ENCODE measurements around the gene ZNF837. TPM values are rescaled to one million over a fixed set of nuclear protein-coding genes. Genes with fewer than 3 reads are reported as not detected.

ZNF837 gene
- total RNA-seq, 1 experiment from 2014 or later, result 0.47 TPM

DNA sequence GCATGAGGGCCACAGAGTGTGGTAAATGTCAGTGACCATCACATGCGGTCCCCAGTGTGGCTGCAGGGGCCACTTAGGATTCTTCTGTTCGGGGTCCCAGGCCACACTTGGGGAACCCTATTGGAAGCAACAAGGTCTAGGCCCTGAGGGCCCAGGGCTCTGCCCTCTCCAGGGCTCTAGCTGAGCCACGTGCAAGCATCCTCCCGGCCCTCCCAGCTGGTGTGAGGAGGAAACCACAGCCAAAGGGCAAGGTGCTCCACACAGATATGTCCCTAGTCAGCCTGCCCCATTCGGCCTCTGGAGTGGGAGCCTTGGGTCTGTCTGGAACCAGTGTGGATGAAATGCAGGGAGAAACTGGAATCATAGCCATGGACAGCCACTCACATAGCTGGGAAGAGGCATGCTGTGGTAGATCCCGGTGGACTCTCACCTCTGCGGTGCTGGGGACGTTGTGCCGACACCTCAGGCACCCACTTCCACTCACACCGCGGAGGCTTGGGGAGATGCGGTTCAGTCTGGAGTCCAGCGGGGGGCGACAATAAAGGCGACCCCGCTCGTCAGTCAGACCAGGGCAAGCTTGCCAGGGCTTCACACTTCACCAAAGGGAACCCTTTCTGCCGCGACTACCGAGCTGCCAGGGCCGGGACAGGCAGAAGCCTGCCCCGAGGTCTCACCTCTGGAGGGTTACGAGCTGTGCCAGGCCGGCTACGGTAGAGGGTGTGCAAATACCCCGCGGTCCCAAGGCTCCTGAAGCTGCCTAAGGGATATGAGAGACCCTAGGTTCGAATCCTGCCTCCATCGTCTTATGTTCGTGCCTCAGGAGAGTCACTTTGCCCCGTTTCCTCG lies 14.0 kb downstream of the ZNF837 start:
- intact Hi-C loops (cut with micrococcal nuclease; ENCODE audit: unreplicated experiment), result no loop called here
- CTCF ChIA-PET, result no interaction called here
- no TSS peak for BruUV-seq (replicated peaks)
- DNase-seq, result no peak
- Mint-ChIP-seq H3K27me3 (ENCODE audit: unreplicated experiment) (no peaks in the 10 kb centered on the region), H3K9me3 (ENCODE audit: low read depth, unreplicated experiment) (no peaks in the 10 kb centered on the region), H3K36me3 (ENCODE audit: insufficient read depth, unreplicated experiment) (peaks cover 18% of the 10 kb centered on the region), H3K4me1 (ENCODE audit: low read depth, unreplicated experiment) (no peaks in the 10 kb centered on the region), H3K27ac (ENCODE audit: unreplicated experiment) (no peak overlapping the region), H3K4me3 (ENCODE audit: low read depth, unreplicated experiment) (no peak overlapping the region)
- TF ChIP-seq, protein P1, sequence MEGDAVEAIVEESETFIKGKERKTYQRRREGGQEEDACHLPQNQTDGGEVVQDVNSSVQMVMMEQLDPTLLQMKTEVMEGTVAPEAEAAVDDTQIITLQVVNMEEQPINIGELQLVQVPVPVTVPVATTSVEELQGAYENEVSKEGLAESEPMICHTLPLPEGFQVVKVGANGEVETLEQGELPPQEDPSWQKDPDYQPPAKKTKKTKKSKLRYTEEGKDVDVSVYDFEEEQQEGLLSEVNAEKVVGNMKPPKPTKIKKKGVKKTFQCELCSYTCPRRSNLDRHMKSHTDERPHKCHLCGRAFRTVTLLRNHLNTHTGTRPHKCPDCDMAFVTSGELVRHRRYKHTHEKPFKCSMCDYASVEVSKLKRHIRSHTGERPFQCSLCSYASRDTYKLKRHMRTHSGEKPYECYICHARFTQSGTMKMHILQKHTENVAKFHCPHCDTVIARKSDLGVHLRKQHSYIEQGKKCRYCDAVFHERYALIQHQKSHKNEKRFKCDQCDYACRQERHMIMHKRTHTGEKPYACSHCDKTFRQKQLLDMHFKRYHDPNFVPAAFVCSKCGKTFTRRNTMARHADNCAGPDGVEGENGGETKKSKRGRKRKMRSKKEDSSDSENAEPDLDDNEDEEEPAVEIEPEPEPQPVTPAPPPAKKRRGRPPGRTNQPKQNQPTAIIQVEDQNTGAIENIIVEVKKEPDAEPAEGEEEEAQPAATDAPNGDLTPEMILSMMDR (IDR thresholded peaks at IDR 0.05; ENCODE audit: unreplicated experiment), result no peak

DNA sequence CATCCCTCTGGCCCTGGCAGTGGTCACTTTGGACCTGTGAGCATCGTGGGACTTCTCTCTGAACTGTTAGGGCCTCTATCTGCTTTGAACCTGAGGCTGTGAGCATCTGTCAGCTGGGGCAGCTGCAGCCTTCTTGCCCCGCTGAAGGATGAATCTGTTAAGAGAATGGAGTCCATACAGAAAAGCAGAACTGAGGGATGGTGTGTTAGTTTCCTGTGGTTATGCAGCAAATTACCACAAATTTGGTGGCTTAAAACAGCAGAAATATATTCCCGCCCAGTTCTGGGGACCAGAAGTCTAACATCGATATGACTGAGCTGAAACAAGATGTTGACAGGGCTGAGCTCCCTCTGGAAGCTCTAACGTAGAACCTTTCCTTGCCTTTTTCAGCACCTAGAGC lies 16.7 kb downstream of the ZNF837 start:
- BruUV-seq (replicated peaks), result no TSS peak
- TF ChIP-seq, protein P1 (IDR thresholded peaks at IDR 0.05; ENCODE audit: unreplicated experiment), result no peak
- CTCF ChIA-PET, result interaction anchor here (1.6 kb wide), 1 partner anchor 16 kb away, joined by 3 read pairs; no protein-coding TSS in a partner anchor
- intact Hi-C loops (cut with micrococcal nuclease; ENCODE audit: unreplicated experiment), result no loop called here
- peaks cover 21% of the 10 kb centered on the region for H3K36me3 Mint-ChIP-seq (ENCODE audit: insufficient read depth, unreplicated experiment)
- H3K9me3 Mint-ChIP-seq (ENCODE audit: low read depth, unreplicated experiment), result no peaks in the 10 kb centered on the region
- H3K4me1 Mint-ChIP-seq (ENCODE audit: low read depth, unreplicated experiment), result no peaks in the 10 kb centered on the region
- no peak for DNase-seq
- no peak overlapping the region for H3K27ac Mint-ChIP-seq (ENCODE audit: unreplicated experiment)
- no peak overlapping the region for H3K4me3 Mint-ChIP-seq (ENCODE audit: low read depth, unreplicated experiment)
- H3K27me3 Mint-ChIP-seq (ENCODE audit: unreplicated experiment), result no peaks in the 10 kb centered on the region

DNA sequence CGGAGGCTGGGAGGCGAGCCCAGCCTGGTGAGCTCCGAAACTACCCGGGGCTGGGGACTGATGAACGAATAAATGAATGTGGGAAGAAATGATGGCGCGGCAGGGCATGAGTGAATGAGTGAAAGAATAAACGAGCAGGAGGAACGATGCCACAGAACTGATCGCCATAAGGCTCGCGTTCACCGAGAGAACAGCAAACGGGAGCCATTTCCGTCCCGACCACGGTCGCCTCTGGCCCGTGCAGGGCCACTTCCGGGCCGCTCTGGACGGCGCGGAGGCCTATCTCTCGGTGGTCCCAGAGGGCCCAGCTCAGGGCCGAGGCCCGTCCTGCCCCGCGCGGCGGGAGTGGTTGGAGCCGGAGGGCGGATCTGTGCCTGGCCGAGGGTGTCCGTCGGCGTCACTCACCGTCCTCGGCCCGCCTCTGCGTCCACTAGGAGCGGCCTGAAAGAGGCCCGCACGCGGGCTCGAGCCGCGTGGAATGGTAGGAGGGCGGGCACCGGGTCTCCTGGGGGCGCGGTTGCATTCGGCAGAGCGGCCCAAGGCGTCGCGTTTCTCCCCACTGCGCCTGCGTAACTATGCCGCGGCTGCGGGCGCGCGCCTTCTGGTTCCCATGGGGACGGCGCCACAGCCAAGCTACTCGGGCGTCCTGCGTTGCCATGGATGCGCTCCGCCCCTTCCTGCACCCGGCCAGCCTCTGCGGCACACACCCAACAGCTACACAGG lies 18.4 kb downstream of the ZNF837 start, which contains the start of gene ZNF497:
Gene ZNF497, minus strand, starts transcription at position 480 of the 723 bp plus-strand sequence. CDS start 5,116 bp downstream, outside the sequence.
- TF ChIP-seq, protein P1 (IDR thresholded peaks at IDR 0.05; ENCODE audit: unreplicated experiment), result no peak
- H3K4me1 Mint-ChIP-seq (ENCODE audit: low read depth, unreplicated experiment), result no peaks in the 10 kb centered on the region
- no peaks in the 10 kb centered on the region for H3K27me3 Mint-ChIP-seq (ENCODE audit: unreplicated experiment)
- H3K27ac Mint-ChIP-seq (ENCODE audit: unreplicated experiment), result peak within 1 kb of the TSS; percentile 91
- peak; percentile 99 for DNase-seq
- CTCF ChIA-PET, result interaction anchor here (0.6 to 1.9 kb wide), 9 partner anchors 15 to 212 kb away, joined by 3 to 9 read pairs (median 3); partner anchors contain the start of genes ZBTB45 and ZNF329
- BruUV-seq (replicated peaks), result TSS peak; percentile 87
- intact Hi-C loops (cut with micrococcal nuclease; ENCODE audit: unreplicated experiment), result no loop called here
- H3K9me3 Mint-ChIP-seq (ENCODE audit: low read depth, unreplicated experiment), result no peaks in the 10 kb centered on the region
- peaks cover 21% of the 10 kb centered on the region for H3K36me3 Mint-ChIP-seq (ENCODE audit: insufficient read depth, unreplicated experiment)
- peak within 1 kb of the TSS; percentile 98 for H3K4me3 Mint-ChIP-seq (ENCODE audit: low read depth, unreplicated experiment)

DNA sequence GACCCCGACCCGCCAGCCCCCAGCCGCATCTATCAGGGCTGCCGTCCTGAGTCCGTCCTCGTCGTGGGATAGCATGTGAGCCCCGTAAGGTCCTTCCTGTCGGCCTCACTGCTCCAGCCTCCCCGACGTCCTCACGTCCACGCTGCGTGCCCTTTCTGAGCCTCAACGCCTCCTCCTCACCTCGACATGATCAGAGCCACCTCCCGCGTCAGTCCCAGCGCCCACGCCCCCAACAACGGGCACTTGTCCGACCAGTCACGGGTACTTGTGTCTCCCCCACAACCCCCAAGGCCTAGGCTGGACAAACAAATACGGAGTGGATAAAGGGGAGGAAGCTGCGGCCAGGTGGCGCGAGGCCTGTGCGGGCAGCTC lies 18.9 kb downstream of the ZNF837 start:
- peak; percentile 61 for DNase-seq
- TF ChIP-seq, protein P1 (IDR thresholded peaks at IDR 0.05; ENCODE audit: unreplicated experiment), result no peak
- peak overlapping the region; percentile 98 for H3K4me3 Mint-ChIP-seq (ENCODE audit: low read depth, unreplicated experiment)
- CTCF ChIA-PET, result interaction anchor here (0.6 to 1.9 kb wide), 7 partner anchors 15 to 158 kb away, joined by 3 to 9 read pairs (median 4); partner anchors contain the start of gene ZBTB45
- no TSS peak for BruUV-seq (replicated peaks)
- no peaks in the 10 kb centered on the region for H3K4me1 Mint-ChIP-seq (ENCODE audit: low read depth, unreplicated experiment)
- no peaks in the 10 kb centered on the region for H3K9me3 Mint-ChIP-seq (ENCODE audit: low read depth, unreplicated experiment)
- H3K36me3 Mint-ChIP-seq (ENCODE audit: insufficient read depth, unreplicated experiment), result peaks cover 21% of the 10 kb centered on the region
- H3K27me3 Mint-ChIP-seq (ENCODE audit: unreplicated experiment), result no peaks in the 10 kb centered on the region
- H3K27ac Mint-ChIP-seq (ENCODE audit: unreplicated experiment), result peak overlapping the region; percentile 91
- intact Hi-C loops (cut with micrococcal nuclease; ENCODE audit: unreplicated experiment), result no loop called here
